H1 (cell line): ENCODE data around the gene EDN1. TPM values are rescaled to one million over a fixed set of nuclear protein-coding genes. Genes with fewer than 3 reads are reported as not detected.

ENCODE experiments used
- CTCF ChIA-PET: fragments of 300-600 bp; sonication (Branson Sonifier 250); formaldehyde crosslinking; loops from one replicate; lab custom pipeline; 2021; ENCODE audit not compliant: partially characterized antibody; lab: Charles Lee
- POLR2A ChIA-PET: fragments of 300-600 bp; sonication (Branson Sonifier 250); formaldehyde crosslinking; loops from one replicate; lab custom pipeline; 2021; ENCODE audit warnings: inconsistent platforms; ENCODE audit not compliant: partially characterized antibody; lab: Charles Lee
- DNase-seq, 2 experiments: peaks; one replicate each; pipeline versions ENCODE4 v3.0.0 to v3.0.0-alpha.2; 2010 to 2022; ENCODE audit warnings: low spot score in 2 of 2, low read depth in 1 of 2, mixed read lengths in 1 of 2
- FAIRE-seq: peaks from 2 replicates; lab custom pipeline; 2011; peaks lifted over from hg19 to GRCh38; lab: Jason Lieb, UNC
- H2AFZ ChIP-seq: 2 replicates; pipeline ENCODE4 v1.8.1; 2012; ENCODE audit warnings: low read length, inconsistent platforms
- H2AK5ac ChIP-seq: 2 replicates; pipeline ENCODE4 v1.6.1; 2013; ENCODE audit warnings: low read depth, low read length
- H2BK120ac ChIP-seq: replicated peaks from 2 replicates; pipeline ENCODE3; 2013; ENCODE audit warnings: low read depth, low read length, inconsistent platforms
- H2BK12ac ChIP-seq: 2 replicates; pipeline ENCODE4 v1.6.1; 2013; ENCODE audit warnings: low read depth, low read length
- H2BK15ac ChIP-seq: 2 replicates; pipeline ENCODE4 v1.6.1; 2013; ENCODE audit warnings: low read length
- H2BK20ac ChIP-seq: 2 replicates; pipeline ENCODE4 v1.6.1; 2013; ENCODE audit warnings: low read length
- H2BK5ac ChIP-seq: 2 replicates; pipeline ENCODE4 v1.6.1; 2013; ENCODE audit warnings: low read depth, low read length
- H3K14ac ChIP-seq: 2 replicates; pipeline ENCODE4 v1.6.1; 2013; ENCODE audit warnings: inconsistent platforms; ENCODE audit not compliant: insufficient read length
- H3K18ac ChIP-seq: 2 replicates; pipeline ENCODE4 v1.6.1; 2013; ENCODE audit warnings: low read length; ENCODE audit errors: extremely low read depth
- H3K23ac ChIP-seq: 2 replicates; pipeline ENCODE4 v1.6.1; 2013; ENCODE audit warnings: inconsistent platforms; ENCODE audit not compliant: insufficient read length
- H3K23me2 ChIP-seq: 2 replicates; pipeline ENCODE4 v1.6.1; 2013; ENCODE audit warnings: low read depth, low read length
- H3K27ac ChIP-seq: 2 replicates; pipeline ENCODE4 v1.6.1; 2011; ENCODE audit warnings: low read depth, low read length, inconsistent platforms
- H3K27me3 ChIP-seq, 4 experiments: replicated peaks in 1 of 4; 1 replicate in 1 of 4; 2 replicates in 3 of 4; pipeline versions ENCODE4 v1.6.1 to v1.8.1; 2011 to 2013; ENCODE audit warnings: low read length in 3 of 4, mild to moderate bottlenecking in 3 of 4, inconsistent platforms in 2 of 4, mixed read lengths in 2 of 4, moderate library complexity in 1 of 4; ENCODE audit not compliant: control insufficient read depth in 3 of 4, insufficient read depth in 3 of 4; ENCODE audit errors: extremely low read depth in 1 of 4
- H3K36me3 ChIP-seq, 4 experiments: 2 replicates each; pipeline versions ENCODE4 v1.6.1 to v1.8.1; 2011 to 2013; ENCODE audit warnings: mild to moderate bottlenecking in 4 of 4, low read length in 3 of 4, moderate library complexity in 2 of 4, control low read depth in 1 of 4, inconsistent platforms in 1 of 4; ENCODE audit not compliant: insufficient read depth in 4 of 4, control insufficient read depth in 2 of 4
- H3K4ac ChIP-seq: replicated peaks from 2 replicates; pipeline ENCODE3; 2013; ENCODE audit warnings: low read length, low read depth, mixed read lengths, inconsistent platforms; ENCODE audit not compliant: insufficient read length
- H3K4me1 ChIP-seq, 4 experiments: replicated peaks in 1 of 4; 1 replicate in 1 of 4; 2 replicates in 3 of 4; pipeline versions ENCODE4 v1.6.1 to v1.8.1; 2011 to 2013; ENCODE audit warnings: low read length in 3 of 4, inconsistent platforms in 2 of 4, mixed read lengths in 1 of 4; ENCODE audit not compliant: insufficient read depth in 4 of 4, control insufficient read depth in 3 of 4
- H3K4me2 ChIP-seq, 2 experiments: 2 replicates each; pipeline versions ENCODE4 v1.6.1 to v1.8.1; 2011 to 2013; ENCODE audit warnings: low read depth in 2 of 2, low read length in 2 of 2, control low read depth in 1 of 2, inconsistent platforms in 1 of 2, mild to moderate bottlenecking in 1 of 2; ENCODE audit not compliant: insufficient read depth in 1 of 2
- H3K4me3 ChIP-seq, 4 experiments: fragments of 200-600, 300-600 bp in 1 of 4; sonication (generic), shearing (Covaris generic), sonication (Bioruptor Twin) in 1 of 4; 2 replicates each; pipeline versions ENCODE4 v1.5.1 to v1.8.1; 2011 to 2016; ENCODE audit warnings: low read length in 4 of 4, low read depth in 3 of 4, control low read depth in 2 of 4, inconsistent platforms in 2 of 4, mild to moderate bottlenecking in 2 of 4, mixed read lengths in 1 of 4, moderate library complexity in 1 of 4; ENCODE audit not compliant: insufficient read depth in 2 of 4; ENCODE audit errors: extremely low read depth in 1 of 4
- H3K56ac ChIP-seq: replicated peaks from 2 replicates; pipeline ENCODE3; 2013; ENCODE audit warnings: low read depth, mild to moderate bottlenecking, mixed read lengths, low read length, inconsistent platforms; ENCODE audit not compliant: insufficient read length
- H3K79me1 ChIP-seq: 2 replicates; pipeline ENCODE4 v1.6.1; 2013; ENCODE audit warnings: low read depth, low read length, control low read depth
- H3K79me2 ChIP-seq, 2 experiments: 2 replicates each; pipeline versions ENCODE4 v1.6.1 to v1.8.1; 2012 to 2013; ENCODE audit warnings: low read length in 2 of 2, mild to moderate bottlenecking in 2 of 2, inconsistent platforms in 1 of 2; ENCODE audit not compliant: insufficient read depth in 2 of 2, control insufficient read depth in 1 of 2
- H3K9ac ChIP-seq, 4 experiments: replicated peaks in 1 of 4; 1 replicate in 1 of 4; 2 replicates in 3 of 4; pipeline versions ENCODE4 v1.6.1 to v1.8.1; 2011 to 2013; ENCODE audit warnings: low read depth in 3 of 4, low read length in 3 of 4, control low read depth in 2 of 4, mild to moderate bottlenecking in 2 of 4, moderate library complexity in 2 of 4, inconsistent platforms in 1 of 4; ENCODE audit errors: extremely low read depth in 1 of 4
- H3K9me3 ChIP-seq, 2 experiments: 2 replicates each; pipeline versions ENCODE4 v1.6.1 to v1.8.1; 2012 to 2013; ENCODE audit warnings: mild to moderate bottlenecking in 2 of 2, moderate library complexity in 2 of 2, control low read depth in 1 of 2, inconsistent platforms in 1 of 2, low read depth in 1 of 2, low read length in 1 of 2, mixed read lengths in 1 of 2; ENCODE audit not compliant: insufficient read depth in 2 of 2
- H4K20me1 ChIP-seq, 2 experiments: replicated peaks in 1 of 2; 2 replicates each; pipeline versions ENCODE3 to v1.8.1; 2011 to 2013; ENCODE audit warnings: inconsistent platforms in 2 of 2, low read length in 2 of 2, mild to moderate bottlenecking in 1 of 2; ENCODE audit not compliant: insufficient read depth in 2 of 2, control insufficient read depth in 1 of 2
- H4K5ac ChIP-seq: 2 replicates; pipeline ENCODE4 v1.6.1; 2013; ENCODE audit warnings: low read length, low read depth, mixed read lengths, inconsistent platforms; ENCODE audit not compliant: insufficient read length
- H4K8ac ChIP-seq: 2 replicates; pipeline ENCODE4 v1.8.0; 2013; ENCODE audit warnings: mild to moderate bottlenecking, moderate library complexity, low read length, inconsistent platforms; ENCODE audit not compliant: insufficient read depth; ENCODE audit errors: extremely low read depth
- H4K91ac ChIP-seq: replicated peaks from 2 replicates; pipeline ENCODE3; 2013; ENCODE audit warnings: low read length, mixed read lengths, inconsistent platforms; ENCODE audit not compliant: insufficient read length
- CHD2 ChIP-seq: IDR thresholded peaks from 2 replicates; pipeline ENCODE4 v1.6.1; 2012; ENCODE audit warnings: low read length, improper control_type of control experiment
- CREB1 ChIP-seq: IDR thresholded peaks from 2 replicates; pipeline ENCODE4 v1.6.1; 2012; ENCODE audit warnings: inconsistent platforms
- KDM4A ChIP-seq: IDR thresholded peaks from one replicate; pipeline ENCODE4 v1.7.1; 2012; ENCODE audit warnings: low read depth, mild to moderate bottlenecking, moderate library complexity, low read length, inconsistent platforms; ENCODE audit not compliant: severe bottlenecking
- NANOG ChIP-seq: IDR thresholded peaks from 2 replicates; pipeline ENCODE4 v1.6.1; 2011; ENCODE audit warnings: low read length, low read depth, mild to moderate bottlenecking, inconsistent platforms; ENCODE audit not compliant: insufficient read depth, poor library complexity, severe bottlenecking
- PHF8 ChIP-seq: fragments of 200-600 bp; sonication (generic); conservative IDR thresholded peaks from 2 replicates; pipeline ENCODE4 v1.7.1; 2012; ENCODE audit warnings: low read depth, mild to moderate bottlenecking, inconsistent platforms, low read length, moderate library complexity
- WGBS, 2 experiments: shearing (Covaris generic) in 1 of 2; methylation state at CpG; one replicate each; pipeline versions ENCODE4 v1.1.6 to v1.1.7; 2013 to 2015; ENCODE audit warnings: low lambda C conversion rate in 2 of 2, mixed read lengths in 2 of 2, inconsistent platforms in 1 of 2, low coverage in 1 of 2, missing lambda C conversion rate in 1 of 2; ENCODE audit not compliant: insufficient replicate concordance in 2 of 2, insufficient coverage in 1 of 2, insufficient read length in 1 of 2; ENCODE audit errors: extremely low coverage in 1 of 2, missing lambda C conversion rate in 1 of 2; 5-methylcytosine and 5-hydroxymethylcytosine counted together
- polyA plus RNA-seq, 7 experiments: library from polyadenylated mRNA; depleted of rRNA in 3 of 7; stranded (reverse) in 5 of 7; unstranded in 2 of 7; fragments of >200 nt in 5 of 7; fragments of 200-250 nt in 2 of 7; gene quantifications; 1 replicate in 5 of 7; 2 replicates in 1 of 7; 4 replicates in 1 of 7; pipeline versions ENCODE4 v1.2.1 to v1.2.3, GENCODE V29; 2011 to 2013; ENCODE audit warnings: missing spikeins in 2 of 7, mixed read lengths in 2 of 7
- total RNA-seq: library from RNA; stranded (reverse); fragmentation: NEBNext Ultra II Directional; extraction: Animal tissue kit (Norgen Biotek cat#: 25700); gene quantifications from 2 replicates; pipeline ENCODE4 v1.2.1, GENCODE V29; 2021
- TF ChIP-seq, protein P1 (sequence below), 3 experiments: IDR thresholded peaks; 1 replicate in 2 of 3; 2 replicates in 1 of 3; pipeline versions ENCODE4 v1.5.1 to v1.6.1; 2011; ENCODE audit warnings: low read length in 3 of 3, mild to moderate bottlenecking in 3 of 3, inconsistent platforms in 2 of 3, low read depth in 1 of 3, moderate library complexity in 1 of 3; ENCODE audit not compliant: insufficient read depth in 1 of 3; ENCODE audit errors: control extremely low read depth in 1 of 3

Gene EDN1
- total and polyA plus RNA-seq, 2 of the 8 experiments (the other 6 are each of a cell fraction or from before 2014, with no cell fraction given) = 0.23 to 1.1 TPM

DNA sequence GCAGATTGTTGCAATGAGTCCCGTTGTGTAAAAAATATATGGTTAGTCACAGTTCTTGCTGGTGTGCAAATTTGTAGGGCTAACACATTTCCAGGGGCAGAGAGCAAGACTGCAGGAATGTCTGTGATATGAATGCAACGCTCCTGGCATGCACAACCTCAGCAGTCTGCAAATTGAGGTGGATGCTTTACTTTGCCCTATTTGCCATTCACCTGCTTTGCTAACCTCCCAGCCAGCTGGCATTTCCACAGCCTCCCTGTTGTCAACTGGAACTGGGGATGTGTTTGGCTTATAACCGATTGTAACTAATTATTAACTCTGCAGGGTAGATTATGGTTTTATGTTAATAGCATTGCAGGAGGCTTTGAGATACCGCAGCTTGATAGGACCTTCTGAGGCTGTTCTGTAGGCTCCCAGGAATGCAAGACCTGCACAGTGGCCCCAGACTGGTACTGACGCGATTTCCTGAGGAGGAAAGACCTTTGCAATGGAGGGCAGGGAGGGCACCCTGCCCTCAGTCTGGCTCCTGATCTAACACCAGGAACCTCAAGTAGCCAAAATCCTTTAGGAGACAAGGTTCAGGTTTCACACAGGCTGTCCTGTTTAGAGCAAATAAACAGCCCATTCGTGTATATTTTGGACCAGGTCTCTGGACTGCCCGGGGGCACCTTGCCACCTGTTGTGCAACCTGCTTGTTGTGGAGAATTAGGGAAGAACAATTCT lies 53.4 kb downstream of the EDN1 start:
- Histone ChIP-seq H3K23ac (no peak overlapping the region), H3K27ac (no peak overlapping the region), H3K4ac (no peak overlapping the region), H2AK5ac (no peak overlapping the region), H3K4me1 (peaks cover 0 to 3% (median under 1%) of the 10 kb centered on the region in 4 experiments; a peak in 3 of 7 replicates), H3K9me3 (no peaks in the 10 kb centered on the region), H3K79me1 (no peaks in the 10 kb centered on the region), H3K4me3 (no peak overlapping the region), H3K36me3 (no peaks in the 10 kb centered on the region), H2BK12ac (no peak overlapping the region), H3K4me2 (no peak overlapping the region), H3K27me3 (no peaks in the 10 kb centered on the region), H2AFZ (no peak overlapping the region), H3K23me2 (no peaks in the 10 kb centered on the region), H4K5ac (no peak overlapping the region), H2BK15ac (no peak overlapping the region), H4K8ac (no peak overlapping the region), H2BK120ac (no peak overlapping the region), H3K14ac (no peak overlapping the region), H2BK20ac (no peak overlapping the region; the same call in 1 of the 2 replicates), H3K56ac (no peak overlapping the region), H3K18ac (no peak overlapping the region), H4K20me1 (no peaks in the 10 kb centered on the region), H3K9ac (no peak overlapping the region), H4K91ac (no peak overlapping the region), H2BK5ac (no peak overlapping the region), H3K79me2 (no peaks in the 10 kb centered on the region)
- TF ChIP-seq, protein P1, sequence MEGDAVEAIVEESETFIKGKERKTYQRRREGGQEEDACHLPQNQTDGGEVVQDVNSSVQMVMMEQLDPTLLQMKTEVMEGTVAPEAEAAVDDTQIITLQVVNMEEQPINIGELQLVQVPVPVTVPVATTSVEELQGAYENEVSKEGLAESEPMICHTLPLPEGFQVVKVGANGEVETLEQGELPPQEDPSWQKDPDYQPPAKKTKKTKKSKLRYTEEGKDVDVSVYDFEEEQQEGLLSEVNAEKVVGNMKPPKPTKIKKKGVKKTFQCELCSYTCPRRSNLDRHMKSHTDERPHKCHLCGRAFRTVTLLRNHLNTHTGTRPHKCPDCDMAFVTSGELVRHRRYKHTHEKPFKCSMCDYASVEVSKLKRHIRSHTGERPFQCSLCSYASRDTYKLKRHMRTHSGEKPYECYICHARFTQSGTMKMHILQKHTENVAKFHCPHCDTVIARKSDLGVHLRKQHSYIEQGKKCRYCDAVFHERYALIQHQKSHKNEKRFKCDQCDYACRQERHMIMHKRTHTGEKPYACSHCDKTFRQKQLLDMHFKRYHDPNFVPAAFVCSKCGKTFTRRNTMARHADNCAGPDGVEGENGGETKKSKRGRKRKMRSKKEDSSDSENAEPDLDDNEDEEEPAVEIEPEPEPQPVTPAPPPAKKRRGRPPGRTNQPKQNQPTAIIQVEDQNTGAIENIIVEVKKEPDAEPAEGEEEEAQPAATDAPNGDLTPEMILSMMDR (IDR thresholded peaks at IDR 0.05; ENCODE audit: control extremely low read depth in 1 of 3, insufficient read depth in 1 of 3, low read depth in 1 of 3, low read length in 3 of 3) = no peak
- TF ChIP-seq PHF8 (no peak), KDM4A (no peak), CREB1 (no peak), CHD2 (no peak), NANOG (no peak)
- DNase-seq (no peak), FAIRE-seq (no peak)
- ChIA-PET CTCF (no interaction called here), POLR2A (no interaction called here)
- WGBS, 2 experiments = 90% methylated on average over 8 of the region's 8 CpGs; no CpG with 5 or more reads in 1 of the 2 experiments
